Measurements from ENCODE around the gene KCNQ1OT1. TPM values are rescaled to one million over a fixed set of nuclear protein-coding genes. Genes with fewer than 3 reads are reported as not detected.

KCNQ1OT1 gene
- total and polyA plus RNA-seq, 12 donors, result 0.15 to 10.6 (median 1.1) TPM

- TF ChIP-seq POLR2A (IDR thresholded peaks at IDR 0.05) (no peak), CTCF (IDR thresholded peaks at IDR 0.05) (no peak)
- no peak overlapping the region for H3K4me3 ChIP-seq
- H3K36me3 ChIP-seq (replicated peaks in 1 of 2), result peaks cover 0 to 45% of the 10 kb centered on the region in 2 donors
- H3K4me1 ChIP-seq (replicated peaks in 1 of 2), result no peaks in the 10 kb centered on the region
- intact Hi-C loops (cut with DNase I), result loop anchor here in 1 of 2 donors (5.0 kb wide), 1 partner anchor 75 kb away; no protein-coding TSS in a partner anchor
- no peaks in the 10 kb centered on the region for H3K27me3 ChIP-seq
- H3K9me3 ChIP-seq (replicated peaks in 1 of 3), result peaks cover 0 to 5% (median 0%) of the 10 kb centered on the region in 3 donors
- 95 to 97% (median 96%) methylated on average over 9 to 16 of the region's 16 CpGs for whole genome bisulfite sequencing, 4 donors
- peak in 3 of 7 donors; percentile 14 to 44 (median 20) for DNase-seq
- peak overlapping the region in 1 of 5 donors; percentile 6 for H3K27ac ChIP-seq
Measured at GRCh38 chr11:2592559-2593392, 107.0 kb downstream of the KCNQ1OT1 start.

- H3K27me3 ChIP-seq, result no peaks in the 10 kb centered on the region
- peak in 1 of 7 donors; percentile 21 for DNase-seq
- no peaks in the 10 kb centered on the region for H3K9me3 ChIP-seq (replicated peaks in 1 of 3)
- H3K36me3 ChIP-seq (replicated peaks in 1 of 2), result peaks cover 0 to 54% of the 10 kb centered on the region in 2 donors
- 95 to 96% (median 96%) methylated on average over 7 to 10 of the region's 10 CpGs for WGBS, 4 donors
- TF ChIP-seq POLR2A (IDR thresholded peaks at IDR 0.05) (no peak), CTCF (IDR thresholded peaks at IDR 0.05) (no peak)
- H3K4me1 ChIP-seq (replicated peaks in 1 of 2), result no peaks in the 10 kb centered on the region
- H3K4me3 ChIP-seq, result no peak overlapping the region
- peak overlapping the region in 1 of 5 donors; percentile 6 for H3K27ac ChIP-seq
- intact Hi-C loops (cut with DNase I), result loop anchor here in 1 of 2 donors (5.0 kb wide), 1 partner anchor 75 kb away; no protein-coding TSS in a partner anchor
Measured at GRCh38 chr11:2591805-2592204, 108.0 kb downstream of the KCNQ1OT1 start.

GRCh38 chr11:2590965-2591754 is 108.6 kb downstream of the KCNQ1OT1 start:
- no peaks in the 10 kb centered on the region for H3K9me3 ChIP-seq (replicated peaks in 1 of 3)
- H3K36me3 ChIP-seq (replicated peaks in 1 of 2), result peaks cover 0 to 57% of the 10 kb centered on the region in 2 donors
- 88 to 92% (median 90%) methylated on average over 15 to 28 of the region's 28 CpGs for WGBS, 4 donors
- H3K27me3 ChIP-seq, result no peaks in the 10 kb centered on the region
- no peak for TF ChIP-seq CTCF (IDR thresholded peaks at IDR 0.05)
- TF ChIP-seq POLR2A (IDR thresholded peaks at IDR 0.05), result no peak
- no peak overlapping the region for H3K27ac ChIP-seq
- peak in 3 of 7 donors; percentile 15 to 45 (median 21) for DNase-seq
- H3K4me1 ChIP-seq (replicated peaks in 1 of 2), result no peaks in the 10 kb centered on the region
- no peak overlapping the region for H3K4me3 ChIP-seq
- intact Hi-C loops (cut with DNase I), result loop anchor here in 1 of 2 donors (5.0 kb wide), 1 partner anchor 76 kb away; no protein-coding TSS in a partner anchor

All from adrenal gland (tissue), 12 donors.